OCI-LY7 (cell line): ENCODE results near the gene KIF1A. TPM values are rescaled to one million over a fixed set of nuclear protein-coding genes. Genes with fewer than 3 reads are reported as not detected.

ENCODE experiments used
- Bru-seq: library from RNA; stranded (reverse); fragments of 400-500 nt; gene quantifications from one replicate; lab custom pipeline; 2021; lab: Mats Ljungman, UMichigan
- BruChase-seq, 2 experiments: library from RNA; stranded (reverse); fragments of 400-500 nt; gene quantifications; one replicate each; lab custom pipeline; 2021; lab: Mats Ljungman, UMichigan
- BruUV-seq: library from RNA; stranded (reverse); fragments of 400-500 nt; replicated peaks from 2 replicates; lab custom pipeline; 2021; lab: Mats Ljungman, UMichigan
- CTCF ChIA-PET: fragments of 300-600 bp; sonication (Branson Sonifier 250); formaldehyde crosslinking; loops from one replicate; lab custom pipeline; 2022; ENCODE audit warnings: antibody characterized with exemption; ENCODE audit not compliant: unreplicated experiment; lab: Charles Lee
- POLR2A ChIA-PET: fragments of 300-600 bp; sonication (Branson Sonifier 250); formaldehyde crosslinking; loops from one replicate; lab custom pipeline; 2022; ENCODE audit warnings: antibody characterized with exemption; lab: Charles Lee
- DNase-seq: peaks from one replicate; pipeline ENCODE4 v3.0.0-alpha.2; 2015; ENCODE audit warnings: low spot score
- H2AFZ ChIP-seq: fragments of 200-600 bp; sonication (generic), shearing (Covaris generic); 2 replicates; pipeline ENCODE4 v1.6.1; 2014; ENCODE audit warnings: mild to moderate bottlenecking, antibody characterized with exemption, low read length, moderate library complexity
- H3K27ac ChIP-seq: fragments of 200-600 bp; sonication (generic); 2 replicates; pipeline ENCODE4 v1.5.1; 2014; ENCODE audit warnings: mixed run types, low read depth, mild to moderate bottlenecking, moderate library complexity, low read length, inconsistent platforms; ENCODE audit not compliant: poor library complexity, severe bottlenecking
- H3K36me3 ChIP-seq: fragments of 200-600 bp; sonication (generic); 2 replicates; pipeline ENCODE4 v1.6.1; 2014; ENCODE audit warnings: mild to moderate bottlenecking, antibody characterized with exemption, low read length, moderate library complexity, mixed read lengths; ENCODE audit not compliant: insufficient read depth
- H3K4me1 ChIP-seq: fragments of 200-600 bp; sonication (generic); 2 replicates; pipeline ENCODE4 v1.5.1; 2014; ENCODE audit warnings: mild to moderate bottlenecking, low read length; ENCODE audit not compliant: insufficient read depth, poor library complexity, severe bottlenecking
- H3K4me2 ChIP-seq: fragments of 200-600 bp; sonication (generic); 2 replicates; pipeline ENCODE4 v1.6.1; 2014; ENCODE audit warnings: mild to moderate bottlenecking, low read length
- H3K4me3 ChIP-seq: fragments of 200-600 bp; sonication (generic); 2 replicates; pipeline ENCODE4 v1.5.1; 2014; ENCODE audit warnings: mild to moderate bottlenecking, low read depth, low read length; ENCODE audit not compliant: poor library complexity, severe bottlenecking
- H3K79me2 ChIP-seq: fragments of 200-600 bp; sonication (generic); 2 replicates; pipeline ENCODE4 v1.6.1; 2016; ENCODE audit warnings: low read depth, mild to moderate bottlenecking, low read length, moderate library complexity, mixed read lengths; ENCODE audit not compliant: insufficient read depth
- H3K9me2 ChIP-seq: fragments of 200-600 bp; sonication (generic); 2 replicates; pipeline ENCODE4 v1.6.1; 2016; ENCODE audit warnings: mild to moderate bottlenecking, low read length, mixed read lengths; ENCODE audit not compliant: insufficient read depth
- H3K9me3 ChIP-seq: fragments of 200-600 bp; sonication (generic); 2 replicates; pipeline ENCODE4 v1.6.1; 2014; ENCODE audit warnings: mild to moderate bottlenecking, mixed run types, low read length, mixed read lengths
- H4K20me1 ChIP-seq: fragments of 200-600 bp; sonication (generic); 2 replicates; pipeline ENCODE4 v1.6.1; 2014; ENCODE audit warnings: mild to moderate bottlenecking, antibody characterized with exemption, low read length, moderate library complexity, mixed read lengths; ENCODE audit not compliant: insufficient read depth
- EZH2phosphoT487 ChIP-seq: fragments of 200-600 bp; sonication (generic); IDR thresholded peaks from 2 replicates; pipeline ENCODE4 v1.6.1; 2018; ENCODE audit warnings: low read depth, borderline replicate concordance, mild to moderate bottlenecking, mixed run types, antibody characterized with exemption, low read length, moderate library complexity, mixed read lengths
- intact Hi-C: fragments of 100-400 bp; cut with micrococcal nuclease; formaldehyde crosslinking; loops from one replicate; pipeline ENCODE4 v1.10.0; 2022; ENCODE audit not compliant: unreplicated experiment
- long read RNA-seq: library from polyadenylated mRNA; stranded (forward); transcript quantifications from one replicate; pipeline ENCODE4 v2.0.0, GENCODE V29; 2022
- total RNA-seq, 2 experiments: library from RNA; depleted of rRNA in 1 of 2; stranded (reverse); fragments of >200 nt in 1 of 2; shearing (Covaris generic) in 1 of 2; gene quantifications; 2 replicates each; pipeline ENCODE4 v1.2.3, GENCODE V29; 2014 to 2022
- TF ChIP-seq, protein P1 (sequence below): fragments of 200-600 bp; sonication (generic); conservative IDR thresholded peaks from 2 replicates; pipeline ENCODE4 v1.5.1; 2014; ENCODE audit warnings: mild to moderate bottlenecking, antibody characterized with exemption, low read length, moderate library complexity, mixed read lengths

Gene KIF1A
- total RNA-seq (2014; rRNA removed; shearing (Covaris generic)): not detected in 2 replicates
- total RNA-seq (2022): not detected in 2 replicates
- not detected for Bru-seq, nascent RNA
- not detected for BruChase-seq, experiment 1, labeled RNA remaining after a 6-hour chase
- not detected for BruChase-seq, experiment 2, labeled RNA remaining after a 2-hour chase
- long read RNA-seq: 0 reads

DNA sequence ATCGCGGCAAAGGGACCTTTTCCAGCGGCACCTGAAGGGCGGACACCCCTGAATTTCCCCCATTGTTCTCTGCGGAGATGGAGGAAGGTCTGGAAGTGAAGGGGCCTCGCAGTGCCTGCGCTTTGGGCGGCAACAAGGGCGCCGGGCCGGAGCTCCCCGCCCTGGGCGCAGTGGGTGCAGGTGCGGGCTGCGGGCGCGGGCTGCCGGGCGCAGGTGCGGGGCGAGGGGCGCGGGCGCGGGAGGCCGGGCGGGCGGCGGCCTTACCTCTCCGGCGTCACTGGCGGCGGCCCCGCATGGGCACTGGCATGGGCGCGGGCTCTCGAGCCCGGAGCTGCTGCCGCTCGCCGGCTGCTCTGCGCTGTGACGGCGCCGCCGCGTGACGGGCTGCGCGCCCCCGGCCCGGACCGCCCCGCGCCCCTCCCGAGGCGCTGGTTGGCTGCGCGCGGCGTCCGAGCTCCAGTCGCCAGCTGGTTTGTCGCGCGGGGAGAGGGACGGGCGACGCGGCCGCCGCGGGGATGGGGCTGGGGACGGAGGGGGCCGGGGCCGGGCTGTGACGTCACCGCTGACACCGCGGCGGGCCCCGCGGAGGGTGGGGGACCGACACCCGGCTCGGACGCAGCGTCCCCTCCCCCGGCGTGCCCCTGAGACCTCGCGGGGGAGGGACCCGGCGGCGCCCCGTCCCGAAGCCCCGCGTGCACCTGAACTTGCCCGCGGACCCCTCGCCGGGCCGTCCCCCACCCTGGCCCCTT lies at the start of gene KIF1A:
KIF1A (minus strand) TSS at position 362 of the 749 bp plus-strand sequence. CDS start 22,467 bp downstream, outside the sequence.
- no peak for TF ChIP-seq EZH2phosphoT487
- TF ChIP-seq, protein P1, sequence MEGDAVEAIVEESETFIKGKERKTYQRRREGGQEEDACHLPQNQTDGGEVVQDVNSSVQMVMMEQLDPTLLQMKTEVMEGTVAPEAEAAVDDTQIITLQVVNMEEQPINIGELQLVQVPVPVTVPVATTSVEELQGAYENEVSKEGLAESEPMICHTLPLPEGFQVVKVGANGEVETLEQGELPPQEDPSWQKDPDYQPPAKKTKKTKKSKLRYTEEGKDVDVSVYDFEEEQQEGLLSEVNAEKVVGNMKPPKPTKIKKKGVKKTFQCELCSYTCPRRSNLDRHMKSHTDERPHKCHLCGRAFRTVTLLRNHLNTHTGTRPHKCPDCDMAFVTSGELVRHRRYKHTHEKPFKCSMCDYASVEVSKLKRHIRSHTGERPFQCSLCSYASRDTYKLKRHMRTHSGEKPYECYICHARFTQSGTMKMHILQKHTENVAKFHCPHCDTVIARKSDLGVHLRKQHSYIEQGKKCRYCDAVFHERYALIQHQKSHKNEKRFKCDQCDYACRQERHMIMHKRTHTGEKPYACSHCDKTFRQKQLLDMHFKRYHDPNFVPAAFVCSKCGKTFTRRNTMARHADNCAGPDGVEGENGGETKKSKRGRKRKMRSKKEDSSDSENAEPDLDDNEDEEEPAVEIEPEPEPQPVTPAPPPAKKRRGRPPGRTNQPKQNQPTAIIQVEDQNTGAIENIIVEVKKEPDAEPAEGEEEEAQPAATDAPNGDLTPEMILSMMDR: no peak
- DNase-seq: no peak
- no peak within 1 kb of the TSS for H3K4me2 ChIP-seq
- no TSS peak for BruUV-seq
- no peak within 1 kb of the TSS for H2AFZ ChIP-seq
- intact Hi-C loops: no loop called here
- ChIA-PET POLR2A (no interaction called here), CTCF (no interaction called here)
- H3K4me1 ChIP-seq: no peaks in the 10 kb centered on the region
- no peaks in the 10 kb centered on the region for H3K9me3 ChIP-seq
- H3K4me3 ChIP-seq: no peak within 1 kb of the TSS
- H3K36me3 ChIP-seq: no peaks in the 10 kb centered on the region
- H3K27ac ChIP-seq: no peak within 1 kb of the TSS
- H3K9me2 ChIP-seq: no peaks in the 10 kb centered on the region
- H4K20me1 ChIP-seq: no peaks in the 10 kb centered on the region
- no peaks in the 10 kb centered on the region for H3K79me2 ChIP-seq

DNA sequence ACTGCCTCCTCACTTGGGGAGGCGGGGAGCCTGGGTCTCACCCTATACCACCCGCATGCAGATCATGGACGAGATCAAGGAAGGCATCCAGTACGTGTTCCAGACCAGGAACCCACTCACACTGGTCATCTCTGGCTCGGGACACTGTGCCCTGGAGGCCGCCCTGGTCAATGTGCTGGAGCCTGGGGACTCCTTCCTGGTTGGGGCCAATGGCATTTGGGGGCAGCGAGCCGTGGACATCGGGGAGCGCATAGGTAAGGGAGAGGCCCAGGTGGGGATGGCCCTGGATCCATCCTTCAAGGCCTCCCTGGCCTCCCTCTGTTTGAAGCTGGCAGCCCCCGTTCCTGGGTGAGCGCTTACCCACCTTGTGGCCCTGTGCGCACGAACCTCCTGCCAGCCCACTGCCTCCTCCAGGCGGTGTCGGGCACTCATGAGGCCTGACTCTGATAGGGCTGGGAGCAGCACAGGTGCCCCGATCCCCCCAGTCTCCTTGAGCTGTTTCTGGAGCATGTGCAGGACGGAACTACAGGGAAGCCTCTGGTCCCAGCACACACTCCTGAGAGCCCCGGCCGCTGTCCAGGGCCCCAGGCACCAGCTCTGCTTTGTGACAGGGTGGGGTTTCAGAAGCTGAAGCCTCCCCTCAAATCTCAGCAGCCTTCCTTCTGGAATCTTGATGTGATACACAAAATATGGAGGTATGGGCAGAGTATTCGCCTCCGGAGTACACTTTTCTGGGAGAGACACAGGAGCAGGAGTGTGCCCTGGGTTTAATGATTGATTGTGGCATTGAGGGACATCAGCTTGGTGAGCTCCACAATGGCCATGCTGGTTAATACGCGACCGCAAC lies 49.3 kb upstream of the KIF1A start:
- intact Hi-C loops: no loop called here
- H4K20me1 ChIP-seq: no peaks in the 10 kb centered on the region
- ChIA-PET CTCF (no interaction called here), POLR2A (no interaction called here)
- H3K9me3 ChIP-seq: no peaks in the 10 kb centered on the region
- H3K4me2 ChIP-seq: no peak overlapping the region
- no peak overlapping the region for H3K4me3 ChIP-seq
- no peaks in the 10 kb centered on the region for H3K36me3 ChIP-seq
- TF ChIP-seq, protein P1: no peak
- TF ChIP-seq EZH2phosphoT487: no peak
- DNase-seq: no peak
- no peaks in the 10 kb centered on the region for H3K4me1 ChIP-seq
- no peak overlapping the region for H3K27ac ChIP-seq
- H3K9me2 ChIP-seq: no peaks in the 10 kb centered on the region
- H2AFZ ChIP-seq: no peak overlapping the region
- H3K79me2 ChIP-seq: no peaks in the 10 kb centered on the region
- no TSS peak for BruUV-seq
